ENCODE results near the gene CBY1. TPM values are rescaled to one million over a fixed set of nuclear protein-coding genes. Genes with fewer than 3 reads are reported as not detected.
A peak's percentile ranks its signal among the peaks of the same experiment; 100 is the strongest.
"Not testable (repeated sequence)": the region's sequence is repeated elsewhere in the genome, so short reads cannot be mapped to it uniquely, and the experiment has no call there.

Gene CBY1
- total RNA-seq (2014; rRNA removed; shearing (Covaris generic)) = 15.9 and 25.9 TPM in 2 replicates

- peak; percentile 60 for DNase-seq (ENCODE audit: low spot score)
Observed at GRCh38 chr22:38656256-38657044, at the start of gene CBY1, which contains the start of gene FAM227A. TSS of gene CBY1 (plus strand) at chr22:38656638. CDS start at chr22:38668055, 11,417 bp downstream. TSS of gene FAM227A (minus strand) at chr22:38656392. CDS start at chr22:38650168, 6,224 bp downstream.

- no peak for DNase-seq (ENCODE audit: low spot score)
Observed at GRCh38 chr22:38607680-38608079, 48.8 kb upstream of the CBY1 start.

GRCh38 chr22:38608992-38609750, 47.3 kb upstream of the CBY1 start:
- no peak for DNase-seq (ENCODE audit: low spot score)

- no peak for DNase-seq (ENCODE audit: low spot score)
Observed at GRCh38 chr22:38610234-38610633, 46.2 kb upstream of the CBY1 start.

GRCh38 chr22:38611559-38611958, 44.9 kb upstream of the CBY1 start:
- no peak for DNase-seq (ENCODE audit: low spot score)

- no peak for DNase-seq (ENCODE audit: low spot score)
Observed at GRCh38 chr22:38612217-38613006, 44.0 kb upstream of the CBY1 start.

GRCh38 chr22:38613588-38613987, 42.9 kb upstream of the CBY1 start:
- DNase-seq (ENCODE audit: low spot score) = no peak

GRCh38 chr22:38614332-38615063, 41.9 kb upstream of the CBY1 start:
- no peak for DNase-seq (ENCODE audit: low spot score)

- not testable (repeated sequence) for DNase-seq (ENCODE audit: low spot score)
Observed at GRCh38 chr22:38615064-38615405, 41.4 kb upstream of the CBY1 start.

- no peak for DNase-seq (ENCODE audit: low spot score)
Observed at GRCh38 chr22:38618258-38618657, 38.2 kb upstream of the CBY1 start.

GRCh38 chr22:38618682-38619081, 37.8 kb upstream of the CBY1 start:
- DNase-seq (ENCODE audit: low spot score) = no peak

- peak; percentile 44 for DNase-seq (ENCODE audit: low spot score)
Observed at GRCh38 chr22:38623351-38623750, 33.1 kb upstream of the CBY1 start.

- DNase-seq (ENCODE audit: low spot score) = no peak
Observed at GRCh38 chr22:38628444-38628843, 28.0 kb upstream of the CBY1 start.

- DNase-seq (ENCODE audit: low spot score) = no peak
Observed at GRCh38 chr22:38629108-38629507, 27.3 kb upstream of the CBY1 start.

GRCh38 chr22:38631724-38632123, 24.7 kb upstream of the CBY1 start:
- no peak for DNase-seq (ENCODE audit: low spot score)

- no peak for DNase-seq (ENCODE audit: low spot score)
Observed at GRCh38 chr22:38632528-38632927, 23.9 kb upstream of the CBY1 start.

GRCh38 chr22:38638216-38638615, 18.2 kb upstream of the CBY1 start:
- peak; percentile 15 for DNase-seq (ENCODE audit: low spot score)

GRCh38 chr22:38638728-38639127, 17.7 kb upstream of the CBY1 start:
- peak; percentile 2 for DNase-seq (ENCODE audit: low spot score)

- DNase-seq (ENCODE audit: low spot score) = no peak
Observed at GRCh38 chr22:38641476-38642040, 14.9 kb upstream of the CBY1 start.

- not testable (repeated sequence) for DNase-seq (ENCODE audit: low spot score)
Observed at GRCh38 chr22:38644245-38644644, 12.2 kb upstream of the CBY1 start.

- no peak for DNase-seq (ENCODE audit: low spot score)
Observed at GRCh38 chr22:38645430-38645829, 11.0 kb upstream of the CBY1 start.
